ENCODE data around the gene ERVH48-1. TPM values are rescaled to one million over a fixed set of nuclear protein-coding genes. Genes with fewer than 3 reads are reported as not detected.
A peak's percentile ranks its signal among the peaks of the same experiment; 100 is the strongest.
"Not testable (repeated sequence)": the region's sequence is repeated elsewhere in the genome, so short reads cannot be mapped to it uniquely, and the experiment has no call there.

The ERVH48-1 gene
- total RNA-seq, 2 donors from 2014 or later, result 0.13 to 0.29 TPM

- Mint-ChIP-seq H3K4me3 (no peak overlapping the region), H3K36me3 (ENCODE audit: low read depth) (no peaks in the 10 kb centered on the region), H3K27me3 (no peaks in the 10 kb centered on the region), H3K4me1 (no peaks in the 10 kb centered on the region), H3K9me3 (no peaks in the 10 kb centered on the region), H3K27ac (no peak overlapping the region)
- ATAC-seq (replicated peaks), result peak; percentile 98
Observed at GRCh38 chr21:42956824-42957630, 31.6 kb upstream of the ERVH48-1 start.

GRCh38 chr21:42951193-42951592 lies 25.8 kb upstream of the ERVH48-1 start:
- not testable (repeated sequence) for H3K9me3 Mint-ChIP-seq; H3K4me1 Mint-ChIP-seq; H3K27me3 Mint-ChIP-seq; H3K4me3 Mint-ChIP-seq; H3K36me3 Mint-ChIP-seq (ENCODE audit: low read depth); ATAC-seq (replicated peaks); H3K27ac Mint-ChIP-seq

- H3K36me3 Mint-ChIP-seq (ENCODE audit: low read depth); H3K27ac Mint-ChIP-seq; H3K27me3 Mint-ChIP-seq; H3K4me1 Mint-ChIP-seq; H3K9me3 Mint-ChIP-seq; ATAC-seq (replicated peaks): not testable (repeated sequence)
- peak overlapping the region; percentile 43 for H3K4me3 Mint-ChIP-seq
Observed at GRCh38 chr21:42949094-42949755, 23.8 kb upstream of the ERVH48-1 start.

- H3K27ac Mint-ChIP-seq, result no peak overlapping the region
Observed at GRCh38 chr21:42942244-42942643, 16.8 kb upstream of the ERVH48-1 start.

GRCh38 chr21:42941696-42942085 lies 16.3 kb upstream of the ERVH48-1 start:
- no peaks in the 10 kb centered on the region for H3K9me3 Mint-ChIP-seq
- no peaks in the 10 kb centered on the region for H3K27me3 Mint-ChIP-seq
- H3K4me3 Mint-ChIP-seq, result no peak overlapping the region
- ATAC-seq (replicated peaks), result no peak
- H3K27ac Mint-ChIP-seq, result no peak overlapping the region
- H3K36me3 Mint-ChIP-seq (ENCODE audit: low read depth), result no peaks in the 10 kb centered on the region
- no peaks in the 10 kb centered on the region for H3K4me1 Mint-ChIP-seq

More at GRCh38 chr21:42942244-42942643, 16.8 kb upstream of the ERVH48-1 start:
- Mint-ChIP-seq H3K36me3 (ENCODE audit: low read depth) (no peaks in the 10 kb centered on the region), H3K4me3 (no peak overlapping the region), H3K4me1 (no peaks in the 10 kb centered on the region), H3K9me3 (no peaks in the 10 kb centered on the region), H3K27me3 (no peaks in the 10 kb centered on the region)
- no peak for ATAC-seq (replicated peaks)

- ATAC-seq (replicated peaks), result no peak
- H3K9me3 Mint-ChIP-seq, result no peaks in the 10 kb centered on the region
- no peak overlapping the region for H3K27ac Mint-ChIP-seq
- no peak overlapping the region for H3K4me3 Mint-ChIP-seq
- H3K27me3 Mint-ChIP-seq, result no peaks in the 10 kb centered on the region
- no peaks in the 10 kb centered on the region for H3K4me1 Mint-ChIP-seq
- H3K36me3 Mint-ChIP-seq (ENCODE audit: low read depth), result no peaks in the 10 kb centered on the region
Observed at GRCh38 chr21:42939582-42940413, 14.4 kb upstream of the ERVH48-1 start.

- H3K27me3 Mint-ChIP-seq; H3K4me1 Mint-ChIP-seq; ATAC-seq (replicated peaks); H3K4me3 Mint-ChIP-seq; H3K9me3 Mint-ChIP-seq; H3K36me3 Mint-ChIP-seq (ENCODE audit: low read depth); H3K27ac Mint-ChIP-seq: not testable (repeated sequence)
Observed at GRCh38 chr21:42938606-42938995, 13.2 kb upstream of the ERVH48-1 start.

- Mint-ChIP-seq H3K27ac (no peak overlapping the region), H3K4me1 (no peaks in the 10 kb centered on the region), H3K4me3 (no peak overlapping the region), H3K36me3 (ENCODE audit: low read depth) (no peaks in the 10 kb centered on the region), H3K27me3 (no peaks in the 10 kb centered on the region), H3K9me3 (no peaks in the 10 kb centered on the region)
- ATAC-seq (replicated peaks), result no peak
Observed at GRCh38 chr21:42937960-42938605, 12.7 kb upstream of the ERVH48-1 start.

- not testable (repeated sequence) for ATAC-seq (replicated peaks); H3K36me3 Mint-ChIP-seq (ENCODE audit: low read depth); H3K9me3 Mint-ChIP-seq; H3K27ac Mint-ChIP-seq; H3K27me3 Mint-ChIP-seq; H3K4me1 Mint-ChIP-seq; H3K4me3 Mint-ChIP-seq
Observed at GRCh38 chr21:42937034-42937940, 11.9 kb upstream of the ERVH48-1 start.

- ATAC-seq (replicated peaks); H3K27ac Mint-ChIP-seq; H3K4me1 Mint-ChIP-seq; H3K4me3 Mint-ChIP-seq; H3K36me3 Mint-ChIP-seq (ENCODE audit: low read depth); H3K9me3 Mint-ChIP-seq; H3K27me3 Mint-ChIP-seq: not testable (repeated sequence)
Observed at GRCh38 chr21:42936360-42936759, 10.9 kb upstream of the ERVH48-1 start.

- ATAC-seq (replicated peaks); H3K27ac Mint-ChIP-seq: not testable (repeated sequence)
Observed at GRCh38 chr21:42933973-42934372, 8.5 kb upstream of the ERVH48-1 start.

GRCh38 chr21:42933137-42933970 lies 7.9 kb upstream of the ERVH48-1 start:
- not testable (repeated sequence) for H3K9me3 Mint-ChIP-seq; H3K4me1 Mint-ChIP-seq; H3K27me3 Mint-ChIP-seq; H3K27ac Mint-ChIP-seq; ATAC-seq (replicated peaks); H3K4me3 Mint-ChIP-seq; H3K36me3 Mint-ChIP-seq (ENCODE audit: low read depth)

More at GRCh38 chr21:42933973-42934372, 8.5 kb upstream of the ERVH48-1 start:
- not testable (repeated sequence) for H3K27me3 Mint-ChIP-seq; H3K9me3 Mint-ChIP-seq; H3K4me3 Mint-ChIP-seq; H3K4me1 Mint-ChIP-seq; H3K36me3 Mint-ChIP-seq (ENCODE audit: low read depth)

All from activated T-helper 17 cell treated with anti-CD3 and anti-CD28 coated beads, Interleukin-2, amount 50 U/mL, for 72 hours (primary cell).